ENCODE data around the gene SRSF4.
"Not testable (repeated sequence)": the region's sequence is repeated elsewhere in the genome, so short reads cannot be mapped to it uniquely, and the experiment has no call there.

SRSF4 gene

DNA sequence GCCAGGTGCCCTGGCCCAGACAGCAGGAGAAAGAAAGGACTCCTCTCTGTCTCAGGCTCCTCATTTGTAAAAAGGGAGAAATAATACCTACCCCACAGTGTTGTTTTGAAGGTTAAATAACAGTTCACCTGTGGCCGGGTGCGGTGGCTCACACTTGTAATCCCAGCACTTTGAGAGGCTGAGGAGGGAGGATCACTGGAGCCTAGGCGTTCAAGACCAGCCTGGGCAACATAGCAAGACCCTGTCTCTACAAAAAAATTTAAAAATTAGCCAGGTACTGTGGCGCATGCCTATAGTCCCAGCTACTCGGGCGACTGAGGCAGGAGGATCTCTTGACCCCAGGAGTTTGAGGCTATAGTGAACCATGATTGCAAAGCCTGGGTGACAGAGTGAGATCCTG, 55.5 kb downstream of the SRSF4 start:
- in situ Hi-C loops (cut with MboI; ENCODE audit: low sequenced_read_pairs): no loop called here

- in situ Hi-C loops (cut with MboI; ENCODE audit: low sequenced_read_pairs): no loop called here
Measured at GRCh38 chr1:29125788-29126187, 55.9 kb downstream of the SRSF4 start.

GRCh38 chr1:29125237-29125641, 56.5 kb downstream of the SRSF4 start:
- in situ Hi-C loops (cut with MboI; ENCODE audit: low sequenced_read_pairs): no loop called here

- in situ Hi-C loops (cut with MboI; ENCODE audit: low sequenced_read_pairs): no loop called here
Measured at GRCh38 chr1:29124366-29125236, 57.1 kb downstream of the SRSF4 start.

DNA sequence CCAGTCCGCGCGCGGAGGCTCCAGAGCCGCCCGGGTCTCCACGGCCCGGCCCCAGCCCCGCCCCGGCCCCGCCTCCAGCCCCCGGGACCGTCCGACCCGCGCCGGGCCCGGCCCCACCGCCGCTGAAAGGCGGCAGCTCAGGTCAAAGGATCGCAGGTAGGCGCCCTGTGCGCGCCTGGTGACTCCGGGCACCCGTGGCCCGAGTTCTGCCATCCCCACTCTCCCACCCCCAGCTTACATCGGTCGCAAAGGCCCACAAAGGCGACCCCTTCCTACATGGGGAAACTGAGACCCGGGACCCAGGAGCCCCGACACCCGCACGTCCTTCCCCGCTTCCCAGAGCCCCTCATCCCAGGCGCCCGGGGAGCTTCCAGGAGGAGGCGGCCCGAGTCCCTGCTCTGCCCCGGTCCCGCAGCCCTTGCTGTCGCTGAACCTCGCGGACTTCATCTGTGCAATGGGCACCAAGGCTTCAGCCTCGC, 57.8 kb downstream of the SRSF4 start, which contains the start of gene TMEM200B:
TSS of gene TMEM200B (minus strand) at position 17 of the 479 bp plus-strand sequence. CDS start 2,075 bp downstream, outside the sequence.
- in situ Hi-C loops (cut with MboI; ENCODE audit: low sequenced_read_pairs): no loop called here

DNA sequence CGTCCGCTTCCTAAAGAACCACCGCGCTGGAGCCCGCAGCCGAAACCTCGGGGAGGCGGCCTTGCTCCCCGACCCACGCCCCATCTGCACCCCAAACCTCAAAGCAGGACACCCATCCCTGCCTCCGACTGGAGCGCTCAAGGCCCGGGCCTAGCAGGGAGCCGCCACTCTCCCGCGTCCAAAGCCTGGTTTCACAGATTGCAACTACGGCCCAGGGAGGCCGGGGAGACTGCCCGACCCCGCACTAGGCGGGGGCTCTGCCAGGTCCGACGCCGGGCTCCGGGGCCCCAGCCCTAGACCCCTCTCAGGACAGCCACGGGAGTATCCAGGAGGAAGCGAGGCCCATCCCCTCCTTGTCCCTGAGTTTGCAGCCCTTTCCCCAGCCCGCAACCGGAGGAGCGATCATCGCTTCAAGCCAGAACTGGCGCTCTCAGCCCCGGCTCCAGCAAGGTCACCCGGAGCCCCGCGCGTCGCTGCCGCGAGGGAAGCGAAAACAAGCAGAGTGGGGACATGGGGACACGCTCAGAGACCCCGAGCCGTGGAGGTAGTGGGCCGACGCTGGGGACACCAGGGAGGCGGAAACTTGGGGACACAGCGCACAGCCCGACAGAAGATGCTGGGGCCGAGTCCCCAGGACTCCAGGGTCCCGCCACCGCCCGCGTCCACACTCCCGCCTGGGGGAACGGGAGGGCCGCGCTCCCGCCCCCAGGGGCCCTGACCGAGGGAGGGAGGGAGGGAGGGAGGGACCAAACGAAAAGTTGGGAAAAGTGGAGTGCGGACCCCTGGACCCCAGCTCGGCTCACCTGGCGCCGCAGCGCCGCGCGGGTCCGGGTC, 58.4 kb downstream of the SRSF4 start:
- in situ Hi-C loops (cut with MboI; ENCODE audit: low sequenced_read_pairs): no loop called here

GRCh38 chr1:29122682-29123052, 59.0 kb downstream of the SRSF4 start:
- in situ Hi-C loops (cut with MboI; ENCODE audit: low sequenced_read_pairs): no loop called here

- in situ Hi-C loops (cut with MboI; ENCODE audit: low sequenced_read_pairs): no loop called here
Measured at GRCh38 chr1:29121936-29122681, 59.6 kb downstream of the SRSF4 start.

GRCh38 chr1:29121516-29121935, 60.2 kb downstream of the SRSF4 start:
- in situ Hi-C loops (cut with MboI; ENCODE audit: low sequenced_read_pairs): no loop called here

GRCh38 chr1:29120947-29121485, 60.7 kb downstream of the SRSF4 start:
- in situ Hi-C loops (cut with MboI; ENCODE audit: low sequenced_read_pairs): no loop called here

GRCh38 chr1:29120367-29120766, 61.3 kb downstream of the SRSF4 start:
- in situ Hi-C loops (cut with MboI; ENCODE audit: low sequenced_read_pairs): no loop called here

DNA sequence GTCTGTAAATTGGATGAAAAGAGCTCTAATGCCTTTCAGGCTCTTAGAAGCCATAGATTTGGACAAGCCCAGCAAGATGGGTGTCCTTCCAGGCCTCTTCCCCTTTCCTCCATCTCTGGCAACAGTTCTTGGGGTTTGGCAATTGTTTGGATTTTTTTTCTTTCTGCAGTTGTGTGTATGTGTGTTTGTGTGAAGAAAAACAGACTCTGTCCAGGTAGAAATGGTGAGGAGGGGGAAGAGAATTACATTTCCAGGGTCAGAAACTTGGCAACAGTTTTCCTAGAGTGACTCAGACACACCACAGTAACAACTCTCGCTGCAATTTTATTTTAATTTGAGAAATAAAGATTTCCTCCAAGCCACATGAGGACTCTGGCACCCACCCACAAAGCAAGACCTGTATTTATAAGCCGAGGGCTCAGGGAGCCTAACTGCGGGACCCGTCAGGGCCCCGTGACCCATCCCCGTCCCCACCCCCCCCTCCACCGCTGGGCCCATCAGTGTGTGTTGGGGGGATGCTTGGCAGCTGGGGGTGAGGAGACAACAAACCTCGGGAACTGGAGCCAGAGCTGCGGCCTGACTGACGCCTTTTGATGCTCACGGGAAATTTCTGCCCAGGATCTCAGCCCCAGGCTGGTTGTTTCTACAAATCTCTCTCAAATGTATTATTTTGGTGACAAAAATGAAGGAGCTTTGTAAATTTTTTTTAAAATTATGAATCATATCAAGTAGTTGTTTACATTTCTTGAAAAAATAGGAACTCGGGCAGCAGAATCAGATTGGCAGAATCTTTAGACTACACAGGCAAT, 62.4 kb downstream of the SRSF4 start:
- in situ Hi-C loops (cut with MboI; ENCODE audit: low sequenced_read_pairs): no loop called here

GRCh38 chr1:29117381-29117780, 64.3 kb downstream of the SRSF4 start:
- in situ Hi-C loops (cut with MboI; ENCODE audit: low sequenced_read_pairs): no loop called here

DNA sequence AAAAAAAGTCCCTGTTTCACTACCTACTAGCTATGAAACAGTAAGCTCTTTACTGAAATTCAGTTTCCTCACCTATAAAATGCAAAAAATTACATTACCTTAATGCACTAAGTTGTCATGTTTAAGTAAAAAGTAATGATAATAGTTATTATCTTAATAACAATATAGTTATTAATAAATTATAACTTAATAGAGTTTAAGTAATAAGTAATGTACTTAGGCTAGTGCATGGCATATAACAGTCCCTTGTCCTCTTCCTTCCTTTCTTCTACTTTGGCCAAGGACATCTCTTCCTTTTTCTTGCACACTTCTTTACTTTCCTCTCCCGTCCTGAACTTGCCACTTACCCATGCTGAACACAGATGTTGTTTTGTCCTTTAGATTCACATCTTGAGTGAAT, 67.0 kb downstream of the SRSF4 start:
- in situ Hi-C loops (cut with MboI; ENCODE audit: low sequenced_read_pairs): no loop called here

- in situ Hi-C loops (cut with MboI; ENCODE audit: low sequenced_read_pairs): no loop called here
Measured at GRCh38 chr1:29113413-29114117, 68.1 kb downstream of the SRSF4 start.

GRCh38 chr1:29112705-29113412, 68.8 kb downstream of the SRSF4 start:
- in situ Hi-C loops (cut with MboI; ENCODE audit: low sequenced_read_pairs): no loop called here

DNA sequence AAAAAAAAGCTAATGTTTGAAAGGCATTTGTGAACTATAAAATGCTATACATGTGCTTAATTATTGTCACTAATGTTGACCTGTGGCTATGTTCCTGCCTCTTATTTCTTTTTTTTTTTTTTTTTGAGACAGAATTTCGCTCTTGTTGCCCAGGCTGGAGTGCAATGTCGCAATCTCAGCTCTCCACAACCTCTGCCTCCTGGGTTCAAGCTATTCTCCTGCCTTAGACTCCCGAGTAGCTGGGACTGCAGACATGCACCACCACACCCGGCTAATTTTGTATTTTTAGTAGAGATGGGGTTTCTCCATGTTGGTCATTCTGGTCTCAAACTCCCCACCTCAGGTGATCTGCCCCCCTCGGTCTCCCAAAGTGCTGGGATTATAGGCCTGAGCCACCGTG, 73.7 kb downstream of the SRSF4 start:
- in situ Hi-C loops (cut with MboI; ENCODE audit: low sequenced_read_pairs): not testable (repeated sequence)

DNA sequence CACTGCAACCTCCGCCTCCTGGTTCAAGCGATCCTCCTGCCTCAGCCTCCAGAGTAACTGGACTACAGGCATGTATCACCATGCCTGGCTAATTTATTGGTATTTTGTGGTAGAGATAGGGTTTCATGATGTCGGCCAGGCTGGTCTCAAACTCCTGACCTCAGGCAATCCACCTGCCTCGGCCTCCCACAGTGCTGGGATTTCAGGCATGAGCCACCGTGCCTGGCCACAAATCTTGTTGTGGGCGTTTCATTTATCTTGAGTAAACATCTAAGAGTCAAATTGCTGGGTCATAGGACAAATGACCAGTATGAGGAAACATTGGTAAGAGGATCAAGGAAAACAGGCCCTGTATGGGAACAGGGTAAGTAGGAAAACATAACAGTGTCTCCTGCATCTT, 75.9 kb downstream of the SRSF4 start:
- in situ Hi-C loops (cut with MboI; ENCODE audit: low sequenced_read_pairs): no loop called here

DNA sequence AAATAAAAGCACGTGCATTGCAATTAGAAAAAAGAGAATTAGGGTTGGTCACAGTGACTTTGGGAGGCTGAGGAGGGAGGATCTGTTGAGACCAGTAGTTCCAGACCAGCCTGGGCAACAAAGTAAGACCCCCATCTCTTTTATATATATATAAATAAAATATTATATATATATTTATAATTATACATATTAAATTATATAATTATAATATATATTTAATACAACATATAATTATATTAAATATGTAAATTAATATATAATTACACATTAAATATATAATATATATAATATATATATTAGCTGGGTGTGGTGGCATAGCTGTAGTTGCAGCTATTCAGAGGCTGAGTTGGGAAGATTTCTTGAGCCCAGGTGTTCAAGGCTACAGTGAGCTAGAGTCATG, 81.2 kb downstream of the SRSF4 start:
- in situ Hi-C loops (cut with MboI; ENCODE audit: low sequenced_read_pairs): no loop called here

Data from HL-60/S4 treated with retinoic acid at 250 ng/mL for 4 days and 3 days (cell line).